Body of pancreas (tissue), 4 donors: ENCODE data around the gene SPTB. TPM values are rescaled to one million over a fixed set of nuclear protein-coding genes. Genes with fewer than 3 reads are reported as not detected.

Experiments
- ATAC-seq: fragments of 150-250 bp; one replicate; pipeline ENCODE4 v1.9.1; 2016
- DNase-seq, 4 donors: peaks; one replicate each; pipeline ENCODE4 v3.0.0-alpha.2; 2019
- H3K27ac ChIP-seq, 4 donors: fragments of 200-600 bp; sonication (generic); 1 replicate in 3 of 4; 2 replicates in 1 of 4; pipeline versions ENCODE4 v1.5.1 to v1.6.1; 2016 to 2019; ENCODE audit warnings: mild to moderate bottlenecking in 1 of 4, mixed read lengths in 1 of 4, moderate library complexity in 1 of 4
- H3K27me3 ChIP-seq, 2 donors: fragments of 200-600 bp; sonication (generic); one replicate each; pipeline ENCODE4 v1.6.0; 2016; ENCODE audit warnings: mild to moderate bottlenecking in 1 of 2
- H3K36me3 ChIP-seq, 2 donors: fragments of 200-600 bp; sonication (generic); replicated peaks in 1 of 2; 2 replicates each; pipeline ENCODE4 v1.5.1; 2016; ENCODE audit warnings: low read depth in 2 of 2; ENCODE audit not compliant: insufficient read depth in 1 of 2
- H3K4me1 ChIP-seq: fragments of 200-600 bp; sonication (generic); one replicate; pipeline ENCODE4 v1.6.0; 2016
- H3K4me3 ChIP-seq, 2 donors: fragments of 200-600 bp; sonication (generic); 1 replicate in 1 of 2; 2 replicates in 1 of 2; pipeline ENCODE4 v1.5.1; 2016 to 2019
- H3K9me3 ChIP-seq, 3 donors: fragments of 200-600 bp; sonication (generic); 1 replicate in 2 of 3; 2 replicates in 1 of 3; pipeline ENCODE4 v1.5.1; 2016
- CTCF ChIP-seq, 7 experiments: fragments of 450-650 bp in 4 of 7; fragments of 200-600 bp in 3 of 7; sonication (generic) in 3 of 7; IDR thresholded peaks; one replicate each; pipeline ENCODE4 v1.5.1; 2016 to 2019; ENCODE audit warnings: antibody characterized with exemption in 7 of 7
- POLR2A ChIP-seq, 3 donors: fragments of 450-650 bp; IDR thresholded peaks; one replicate each; pipeline ENCODE4 v1.6.1; 2016; ENCODE audit warnings: antibody characterized with exemption in 3 of 3, mild to moderate bottlenecking in 2 of 3
- WGBS, 2 donors: methylation state at CpG; one replicate each; pipeline ENCODE4 v1.1.5; 2017; 5-methylcytosine and 5-hydroxymethylcytosine counted together
- intact Hi-C: fragments of 100-400 bp; cut with DNase I; formaldehyde crosslinking; loops from one replicate; pipeline ENCODE4 v1.15.1; 2023
- total RNA-seq, 2 donors: library from RNA; depleted of rRNA; stranded (reverse); fragments of >200 nt; gene quantifications; one replicate each; pipeline ENCODE4 v1.1.0, GENCODE V29; 2016

SPTB gene
- total RNA-seq, 2 donors from 2014 or later: 3.4 to 8.6 TPM

- intact Hi-C loops: no loop called here
- 79 to 83% methylated on average over 11 of the region's 11 CpGs for WGBS, 2 donors
These were observed 21.5 kb downstream of the SPTB start for GRCh38 chr14:64857979-64858744.

GRCh38 chr14:64856529-64857445 is 22.9 kb downstream of the SPTB start:
- no peak for ATAC-seq
- H3K27ac ChIP-seq: no peak overlapping the region
- no peak for DNase-seq
- H3K27me3 ChIP-seq: no peaks in the 10 kb centered on the region
- no peaks in the 10 kb centered on the region for H3K4me1 ChIP-seq
- no peaks in the 10 kb centered on the region for H3K36me3 ChIP-seq
- intact Hi-C loops: no loop called here
- TF ChIP-seq POLR2A (IDR thresholded peaks at IDR 0.05) (no peak), CTCF (IDR thresholded peaks at IDR 0.05) (no peak)
- no peaks in the 10 kb centered on the region for H3K9me3 ChIP-seq
- no peak overlapping the region for H3K4me3 ChIP-seq
- WGBS, 2 donors: 84 to 90% methylated on average over 11 of the region's 11 CpGs

More at GRCh38 chr14:64857979-64858744, 21.5 kb downstream of the SPTB start:
- Histone ChIP-seq H3K27ac (no peak overlapping the region), H3K9me3 (no peaks in the 10 kb centered on the region), H3K27me3 (no peaks in the 10 kb centered on the region), H3K36me3 (no peaks in the 10 kb centered on the region), H3K4me1 (no peaks in the 10 kb centered on the region), H3K4me3 (no peak overlapping the region)
- DNase-seq: no peak
- TF ChIP-seq CTCF (IDR thresholded peaks at IDR 0.05): no peak
- no peak for TF ChIP-seq POLR2A (IDR thresholded peaks at IDR 0.05)
- ATAC-seq: no peak

DNA sequence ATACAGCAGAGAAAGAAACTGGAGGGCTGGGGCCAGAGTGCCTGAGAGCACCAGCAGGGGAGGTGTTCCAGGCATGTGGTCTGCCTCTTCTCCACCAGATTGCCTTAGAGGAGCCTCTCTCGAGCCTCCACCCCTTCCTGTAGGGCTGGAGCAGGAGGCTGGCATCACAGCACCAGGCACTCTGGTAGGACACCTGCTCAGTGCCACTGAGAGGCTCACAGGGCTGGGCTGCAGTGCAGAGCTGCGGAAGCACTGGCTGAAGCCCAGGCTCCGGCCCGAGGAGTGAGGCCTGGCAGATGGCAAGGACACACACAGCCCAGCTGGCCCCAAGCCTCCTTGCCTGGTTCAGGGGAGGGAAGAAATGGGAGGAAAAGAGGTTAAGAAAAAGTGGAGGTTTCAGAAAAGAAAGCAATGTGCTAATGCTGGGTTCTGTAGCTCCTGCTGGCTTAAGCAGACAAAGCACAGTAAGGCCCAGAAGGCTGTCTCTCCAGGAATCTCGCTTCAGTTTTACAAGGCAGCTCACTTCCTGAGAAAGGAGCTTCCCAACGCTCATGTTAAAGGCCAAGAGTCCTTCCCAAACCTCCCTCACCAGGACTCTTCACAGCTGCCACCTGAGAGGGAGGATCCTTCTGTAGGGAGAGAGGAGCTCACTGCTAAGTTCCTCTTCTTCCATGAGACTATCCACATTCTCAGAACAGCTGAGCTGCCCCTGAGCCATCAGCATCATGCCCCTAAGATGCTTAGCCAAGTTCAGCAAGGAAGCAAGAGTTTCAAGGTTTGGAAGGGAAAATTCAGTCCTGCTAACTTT is 23.8 kb downstream of the SPTB start:
- Histone ChIP-seq H3K36me3 (no peaks in the 10 kb centered on the region), H3K27ac (no peak overlapping the region), H3K4me1 (no peaks in the 10 kb centered on the region), H3K27me3 (no peaks in the 10 kb centered on the region), H3K4me3 (no peak overlapping the region), H3K9me3 (no peaks in the 10 kb centered on the region)
- intact Hi-C loops: no loop called here
- TF ChIP-seq POLR2A (IDR thresholded peaks at IDR 0.05) (no peak), CTCF (IDR thresholded peaks at IDR 0.05) (no peak)
- ATAC-seq: no peak
- WGBS, 2 donors: 61 to 74% methylated on average over 6 of the region's 6 CpGs
- peak in 2 of 4 donors; percentile 4 to 44 for DNase-seq

DNA sequence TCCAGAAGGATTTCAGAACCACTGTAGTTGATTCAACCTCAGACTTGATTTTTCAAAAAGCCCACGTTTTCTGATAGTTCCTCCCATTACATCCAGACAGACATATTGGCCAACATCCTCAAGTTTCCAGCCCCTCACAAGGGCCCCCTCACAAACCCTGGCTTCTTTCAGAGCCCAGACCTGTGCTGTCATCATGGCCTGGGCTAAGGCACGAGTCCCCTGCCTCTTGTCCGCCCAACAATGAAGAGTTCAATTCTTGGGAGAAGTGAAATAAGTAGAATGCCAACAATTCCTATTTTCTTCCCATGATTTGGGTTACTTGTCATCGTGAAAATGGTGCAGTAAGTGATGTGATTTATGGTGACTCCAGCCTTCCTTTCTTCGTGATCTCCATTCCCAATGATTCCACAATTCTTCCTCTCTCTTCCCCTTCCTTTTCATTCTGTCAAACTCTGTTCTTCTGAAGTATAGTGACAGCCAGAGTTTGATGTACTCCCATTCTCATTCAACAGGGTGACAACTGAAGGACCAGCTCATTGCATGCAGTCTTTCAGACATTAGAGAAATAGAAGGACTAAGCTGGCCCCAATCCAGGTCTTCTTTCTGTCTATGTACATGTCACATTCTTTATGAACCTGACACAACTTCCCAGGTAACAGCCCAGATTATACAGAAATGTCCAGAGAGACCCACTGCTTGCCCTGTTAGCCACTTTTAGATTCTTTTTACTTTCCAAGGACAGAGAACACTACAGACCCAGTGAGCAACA is 29.2 kb downstream of the SPTB start:
- Histone ChIP-seq H3K27ac (no peak overlapping the region), H3K9me3 (no peaks in the 10 kb centered on the region), H3K36me3 (no peaks in the 10 kb centered on the region), H3K27me3 (no peaks in the 10 kb centered on the region), H3K4me1 (no peaks in the 10 kb centered on the region), H3K4me3 (no peak overlapping the region)
- WGBS, 2 donors: 78 to 83% methylated on average over 5 of the region's 5 CpGs
- ATAC-seq (no peak), DNase-seq (no peak)
- TF ChIP-seq CTCF (IDR thresholded peaks at IDR 0.05): no peak
- no peak for TF ChIP-seq POLR2A (IDR thresholded peaks at IDR 0.05)
- intact Hi-C loops: no loop called here
